Measurements from ENCODE around the gene PLCG2.

The PLCG2 gene

GRCh38 chr16:81912395-81912794, 133.3 kb downstream of the PLCG2 start:
- no peaks in the 10 kb centered on the region for H3K9me3 ChIP-seq (ENCODE audit: insufficient read depth, low read length)
- H2AFZ ChIP-seq (ENCODE audit: low read depth, low read length, severe bottlenecking) = no peak overlapping the region
- peaks cover 23% of the 10 kb centered on the region; the same call in 1 of the 2 replicates for H3K36me3 ChIP-seq (ENCODE audit: low read length)
- TF ChIP-seq EZH2phosphoT487 (conservative IDR thresholded peaks at IDR 0.05; ENCODE audit: low read length) = no peak
- H3K4me2 ChIP-seq (ENCODE audit: low read depth, low read length, poor library complexity, severe bottlenecking) = no peak overlapping the region
- no peaks in the 10 kb centered on the region for H4K20me1 ChIP-seq (ENCODE audit: low read depth, low read length)
- no peak overlapping the region for H3K4me3 ChIP-seq (ENCODE audit: insufficient read depth, low read length, poor library complexity, severe bottlenecking)
- no peak overlapping the region for H3K27ac ChIP-seq (ENCODE audit: low read depth, low read length)
- no peaks in the 10 kb centered on the region for H3K9me2 ChIP-seq (replicated peaks; ENCODE audit: insufficient read depth, low read length)
- no peaks in the 10 kb centered on the region for H3K79me2 ChIP-seq (ENCODE audit: insufficient read depth, low read length)
- no peaks in the 10 kb centered on the region; the same call in 1 of the 2 replicates for H3F3A ChIP-seq (ENCODE audit: insufficient read depth)
- H3K27me3 ChIP-seq (ENCODE audit: low read length) = no peaks in the 10 kb centered on the region
- no peak overlapping the region for H3K9ac ChIP-seq (ENCODE audit: low read length)

- H3K4me3 ChIP-seq (ENCODE audit: insufficient read depth, low read length, poor library complexity, severe bottlenecking) = no peak overlapping the region
- TF ChIP-seq CTCF (IDR thresholded peaks at IDR 0.05; ENCODE audit: insufficient read depth, low read length, poor library complexity, severe bottlenecking) (no peak), EZH2phosphoT487 (conservative IDR thresholded peaks at IDR 0.05; ENCODE audit: low read length) (no peak)
- H3K79me2 ChIP-seq (ENCODE audit: insufficient read depth, low read length) = no peaks in the 10 kb centered on the region
- H3K36me3 ChIP-seq (ENCODE audit: low read length) = peaks cover 18% of the 10 kb centered on the region; the same call in 1 of the 2 replicates
- no peaks in the 10 kb centered on the region for H3K27me3 ChIP-seq (ENCODE audit: low read length)
- H3F3A ChIP-seq (ENCODE audit: insufficient read depth) = no peaks in the 10 kb centered on the region; the same call in 1 of the 2 replicates
- no peak overlapping the region for H3K27ac ChIP-seq (ENCODE audit: low read depth, low read length)
- no peaks in the 10 kb centered on the region for H3K9me2 ChIP-seq (replicated peaks; ENCODE audit: insufficient read depth, low read length)
- no peak overlapping the region for H2AFZ ChIP-seq (ENCODE audit: low read depth, low read length, severe bottlenecking)
- H3K4me2 ChIP-seq (ENCODE audit: low read depth, low read length, poor library complexity, severe bottlenecking) = no peak overlapping the region
- H3K9ac ChIP-seq (ENCODE audit: low read length) = no peak overlapping the region
- H4K20me1 ChIP-seq (ENCODE audit: low read depth, low read length) = no peaks in the 10 kb centered on the region
- no peaks in the 10 kb centered on the region for H3K9me3 ChIP-seq (ENCODE audit: insufficient read depth, low read length)
These were observed 134.1 kb downstream of the PLCG2 start for GRCh38 chr16:81913222-81913621.

- H3K27ac ChIP-seq (ENCODE audit: low read depth, low read length) = 0 out of 2 replicates have a peak overlapping the region, but pooled peaks have one; percentile 0
- H3K4me2 ChIP-seq (ENCODE audit: low read depth, low read length, poor library complexity, severe bottlenecking) = no peak overlapping the region
- H3K27me3 ChIP-seq (ENCODE audit: low read length) = no peaks in the 10 kb centered on the region
- H3K9me3 ChIP-seq (ENCODE audit: insufficient read depth, low read length) = no peaks in the 10 kb centered on the region
- no peak overlapping the region for H3K9ac ChIP-seq (ENCODE audit: low read length)
- H3K9me2 ChIP-seq (replicated peaks; ENCODE audit: insufficient read depth, low read length) = no peaks in the 10 kb centered on the region
- H3K36me3 ChIP-seq (ENCODE audit: low read length) = peaks cover 50% of the 10 kb centered on the region
- H2AFZ ChIP-seq (ENCODE audit: low read depth, low read length, severe bottlenecking) = no peak overlapping the region
- H4K20me1 ChIP-seq (ENCODE audit: low read depth, low read length) = peaks cover 5% of the 10 kb centered on the region; the same call in 1 of the 2 replicates
- TF ChIP-seq EZH2phosphoT487 (conservative IDR thresholded peaks at IDR 0.05; ENCODE audit: low read length) (no peak), CTCF (IDR thresholded peaks at IDR 0.05; ENCODE audit: insufficient read depth, low read length, poor library complexity, severe bottlenecking) (no peak)
- H3F3A ChIP-seq (ENCODE audit: insufficient read depth) = peaks cover 4% of the 10 kb centered on the region; the same call in 1 of the 2 replicates
- no peak overlapping the region for H3K4me3 ChIP-seq (ENCODE audit: insufficient read depth, low read length, poor library complexity, severe bottlenecking)
- H3K79me2 ChIP-seq (ENCODE audit: insufficient read depth, low read length) = no peaks in the 10 kb centered on the region
These were observed 138.3 kb downstream of the PLCG2 start for GRCh38 chr16:81917375-81917774.

GRCh38 chr16:81918927-81919326, 139.8 kb downstream of the PLCG2 start:
- no peaks in the 10 kb centered on the region for H3K27me3 ChIP-seq (ENCODE audit: low read length)
- no peaks in the 10 kb centered on the region for H3K79me2 ChIP-seq (ENCODE audit: insufficient read depth, low read length)
- no peak overlapping the region for H3K9ac ChIP-seq (ENCODE audit: low read length)
- H3K36me3 ChIP-seq (ENCODE audit: low read length) = peaks cover 59% of the 10 kb centered on the region
- H3K9me3 ChIP-seq (ENCODE audit: insufficient read depth, low read length) = no peaks in the 10 kb centered on the region
- no peak overlapping the region for H2AFZ ChIP-seq (ENCODE audit: low read depth, low read length, severe bottlenecking)
- H4K20me1 ChIP-seq (ENCODE audit: low read depth, low read length) = peaks cover 5% of the 10 kb centered on the region; the same call in 1 of the 2 replicates
- no peaks in the 10 kb centered on the region for H3K9me2 ChIP-seq (replicated peaks; ENCODE audit: insufficient read depth, low read length)
- H3F3A ChIP-seq (ENCODE audit: insufficient read depth) = peaks cover 4% of the 10 kb centered on the region; the same call in 1 of the 2 replicates
- TF ChIP-seq CTCF (IDR thresholded peaks at IDR 0.05; ENCODE audit: insufficient read depth, low read length, poor library complexity, severe bottlenecking) (no peak), EZH2phosphoT487 (conservative IDR thresholded peaks at IDR 0.05; ENCODE audit: low read length) (no peak)
- no peak overlapping the region for H3K4me2 ChIP-seq (ENCODE audit: low read depth, low read length, poor library complexity, severe bottlenecking)
- no peak overlapping the region for H3K4me3 ChIP-seq (ENCODE audit: insufficient read depth, low read length, poor library complexity, severe bottlenecking)
- H3K27ac ChIP-seq (ENCODE audit: low read depth, low read length) = no peak overlapping the region
